ENCODE results near the gene TDRD5.

TDRD5 gene

GRCh38 chr1:179591592-179592580 is at the start of gene TDRD5:
TDRD5 (plus strand) TSS chr1:179591832; CDS start chr1:179592616, 784 bp downstream.
- DNase-seq (ENCODE audit: low read depth in 1 of 2, low spot score in 1 of 2), result no peak

GRCh38 chr1:179545321-179545720 is 46.3 kb upstream of the TDRD5 start:
- DNase-seq (ENCODE audit: low read depth in 1 of 2, low spot score in 1 of 2), result no peak

- DNase-seq (ENCODE audit: low read depth in 1 of 2, low spot score in 1 of 2), result no peak
Measured at GRCh38 chr1:179547021-179547535, 44.6 kb upstream of the TDRD5 start.

GRCh38 chr1:179548666-179549367 is 42.8 kb upstream of the TDRD5 start:
- DNase-seq (ENCODE audit: low read depth in 1 of 2, low spot score in 1 of 2), result no peak

- no peak for DNase-seq (ENCODE audit: low read depth in 1 of 2, low spot score in 1 of 2)
Measured at GRCh38 chr1:179549368-179549700, 42.3 kb upstream of the TDRD5 start.

GRCh38 chr1:179550746-179551682 is 40.6 kb upstream of the TDRD5 start:
- DNase-seq (ENCODE audit: low read depth in 1 of 2, low spot score in 1 of 2), result no peak

GRCh38 chr1:179554427-179554826 is 37.2 kb upstream of the TDRD5 start:
- DNase-seq (ENCODE audit: low read depth in 1 of 2, low spot score in 1 of 2), result no peak

GRCh38 chr1:179558078-179558477 is 33.6 kb upstream of the TDRD5 start:
- no peak for DNase-seq (ENCODE audit: low read depth in 1 of 2, low spot score in 1 of 2)

GRCh38 chr1:179575497-179576314 is 15.9 kb upstream of the TDRD5 start, which contains the start of gene NPHS2:
NPHS2 (minus strand) TSS chr1:179575948; CDS start chr1:179575864, 84 bp downstream.
- no peak for DNase-seq (ENCODE audit: low read depth in 1 of 2, low spot score in 1 of 2)

GRCh38 chr1:179576509-179576908 is 15.1 kb upstream of the TDRD5 start:
- no peak for DNase-seq (ENCODE audit: low read depth in 1 of 2, low spot score in 1 of 2)

GRCh38 chr1:179583771-179584320 is 7.8 kb upstream of the TDRD5 start:
- DNase-seq (ENCODE audit: low read depth in 1 of 2, low spot score in 1 of 2), result no peak

- no peak for DNase-seq (ENCODE audit: low read depth in 1 of 2, low spot score in 1 of 2)
Measured at GRCh38 chr1:179586107-179586823, 5.4 kb upstream of the TDRD5 start.

GRCh38 chr1:179587336-179587735 is 4.3 kb upstream of the TDRD5 start:
- DNase-seq (ENCODE audit: low read depth in 1 of 2, low spot score in 1 of 2), result no peak

- no peak for DNase-seq (ENCODE audit: low read depth in 1 of 2, low spot score in 1 of 2)
Measured at GRCh38 chr1:179588425-179589024, 3.1 kb upstream of the TDRD5 start.

- no peak for DNase-seq (ENCODE audit: low read depth in 1 of 2, low spot score in 1 of 2)
Measured at GRCh38 chr1:179589509-179589908, 2.1 kb upstream of the TDRD5 start.

- DNase-seq (ENCODE audit: low read depth in 1 of 2, low spot score in 1 of 2), result no peak
Measured at GRCh38 chr1:179590671-179591070, 961 bp upstream of the TDRD5 start.

GRCh38 chr1:179591253-179591591 is 410 bp upstream of the TDRD5 start:
- DNase-seq (ENCODE audit: low read depth in 1 of 2, low spot score in 1 of 2), result no peak

GRCh38 chr1:179598631-179599030 is 7.0 kb downstream of the TDRD5 start:
- DNase-seq (ENCODE audit: low read depth in 1 of 2, low spot score in 1 of 2), result no peak

All from activated T-helper 1 cell treated with anti-CD3 and anti-CD28 coated beads, Interleukin-2, amount 50 U/mL, for 16 hours (primary cell).